ENCODE results near the gene MMP11.

DNA sequence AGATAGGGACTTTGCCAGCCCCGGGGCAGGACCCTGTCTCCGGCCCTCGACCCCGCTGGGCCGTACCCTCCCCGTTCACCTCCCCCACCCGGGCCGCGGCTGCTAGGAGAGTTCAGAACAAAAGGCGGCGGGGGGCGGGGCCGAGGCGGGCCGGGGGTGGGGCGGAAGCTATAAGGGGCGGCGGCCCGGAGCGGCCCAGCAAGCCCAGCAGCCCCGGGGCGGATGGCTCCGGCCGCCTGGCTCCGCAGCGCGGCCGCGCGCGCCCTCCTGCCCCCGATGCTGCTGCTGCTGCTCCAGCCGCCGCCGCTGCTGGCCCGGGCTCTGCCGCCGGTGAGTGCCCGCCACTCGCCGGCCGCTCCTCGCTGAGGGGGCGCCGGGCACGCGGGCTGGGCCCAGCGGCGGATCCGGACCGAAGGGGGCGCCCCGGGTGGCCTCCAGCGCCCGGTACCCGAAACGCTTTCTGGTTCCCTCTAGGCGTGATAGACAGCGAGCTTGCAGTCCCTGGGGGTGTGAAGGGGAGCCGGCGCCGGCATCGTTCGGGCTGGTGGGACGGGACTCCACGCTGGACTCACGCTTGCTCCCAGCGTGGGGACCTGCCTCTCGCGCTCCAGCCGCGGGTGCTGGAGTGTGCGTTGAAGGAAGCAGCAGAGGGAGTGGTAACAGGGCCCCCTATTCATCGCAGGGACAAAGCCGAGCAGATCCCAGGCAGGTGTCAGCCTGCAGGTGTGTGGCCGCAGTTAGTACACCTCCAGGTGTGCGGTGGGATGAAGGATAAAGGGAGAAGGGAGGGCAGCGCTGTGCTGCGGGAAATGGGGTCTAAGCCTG is at the start of gene MMP11:
- TF ChIP-seq, protein P1, sequence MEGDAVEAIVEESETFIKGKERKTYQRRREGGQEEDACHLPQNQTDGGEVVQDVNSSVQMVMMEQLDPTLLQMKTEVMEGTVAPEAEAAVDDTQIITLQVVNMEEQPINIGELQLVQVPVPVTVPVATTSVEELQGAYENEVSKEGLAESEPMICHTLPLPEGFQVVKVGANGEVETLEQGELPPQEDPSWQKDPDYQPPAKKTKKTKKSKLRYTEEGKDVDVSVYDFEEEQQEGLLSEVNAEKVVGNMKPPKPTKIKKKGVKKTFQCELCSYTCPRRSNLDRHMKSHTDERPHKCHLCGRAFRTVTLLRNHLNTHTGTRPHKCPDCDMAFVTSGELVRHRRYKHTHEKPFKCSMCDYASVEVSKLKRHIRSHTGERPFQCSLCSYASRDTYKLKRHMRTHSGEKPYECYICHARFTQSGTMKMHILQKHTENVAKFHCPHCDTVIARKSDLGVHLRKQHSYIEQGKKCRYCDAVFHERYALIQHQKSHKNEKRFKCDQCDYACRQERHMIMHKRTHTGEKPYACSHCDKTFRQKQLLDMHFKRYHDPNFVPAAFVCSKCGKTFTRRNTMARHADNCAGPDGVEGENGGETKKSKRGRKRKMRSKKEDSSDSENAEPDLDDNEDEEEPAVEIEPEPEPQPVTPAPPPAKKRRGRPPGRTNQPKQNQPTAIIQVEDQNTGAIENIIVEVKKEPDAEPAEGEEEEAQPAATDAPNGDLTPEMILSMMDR (IDR thresholded peaks at IDR 0.05 in 2 of 3, conservative IDR thresholded peaks at IDR 0.05 in 1 of 3; ENCODE audit: borderline replicate concordance in 1 of 3, insufficient read depth in 1 of 3, low read depth in 2 of 3, low read length in 2 of 3): no peak
- TF ChIP-seq POLR2AphosphoS5 (IDR thresholded peaks at IDR 0.05; ENCODE audit: low read depth, low read length) (peak; percentile 58; the same call in 1 of the 2 replicates), POLR2A (IDR thresholded peaks at IDR 0.05; ENCODE audit: borderline replicate concordance, extremely low read depth, insufficient read depth, insufficient read length) (peak; percentile 73), TCF7L2 (IDR thresholded peaks at IDR 0.05; ENCODE audit: borderline replicate concordance, extremely low read depth, insufficient read depth, insufficient read length) (no peak)
- TF ChIP-seq, protein P2, sequence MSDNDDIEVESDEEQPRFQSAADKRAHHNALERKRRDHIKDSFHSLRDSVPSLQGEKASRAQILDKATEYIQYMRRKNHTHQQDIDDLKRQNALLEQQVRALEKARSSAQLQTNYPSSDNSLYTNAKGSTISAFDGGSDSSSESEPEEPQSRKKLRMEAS (IDR thresholded peaks at IDR 0.05): no peak

Data from HCT116 (cell line).